ENCODE results near the gene FEV. TPM values are rescaled to one million over a fixed set of nuclear protein-coding genes. Genes with fewer than 3 reads are reported as not detected.

Gene FEV
- total RNA-seq, 1 donor from 2014 or later = not detected

DNA sequence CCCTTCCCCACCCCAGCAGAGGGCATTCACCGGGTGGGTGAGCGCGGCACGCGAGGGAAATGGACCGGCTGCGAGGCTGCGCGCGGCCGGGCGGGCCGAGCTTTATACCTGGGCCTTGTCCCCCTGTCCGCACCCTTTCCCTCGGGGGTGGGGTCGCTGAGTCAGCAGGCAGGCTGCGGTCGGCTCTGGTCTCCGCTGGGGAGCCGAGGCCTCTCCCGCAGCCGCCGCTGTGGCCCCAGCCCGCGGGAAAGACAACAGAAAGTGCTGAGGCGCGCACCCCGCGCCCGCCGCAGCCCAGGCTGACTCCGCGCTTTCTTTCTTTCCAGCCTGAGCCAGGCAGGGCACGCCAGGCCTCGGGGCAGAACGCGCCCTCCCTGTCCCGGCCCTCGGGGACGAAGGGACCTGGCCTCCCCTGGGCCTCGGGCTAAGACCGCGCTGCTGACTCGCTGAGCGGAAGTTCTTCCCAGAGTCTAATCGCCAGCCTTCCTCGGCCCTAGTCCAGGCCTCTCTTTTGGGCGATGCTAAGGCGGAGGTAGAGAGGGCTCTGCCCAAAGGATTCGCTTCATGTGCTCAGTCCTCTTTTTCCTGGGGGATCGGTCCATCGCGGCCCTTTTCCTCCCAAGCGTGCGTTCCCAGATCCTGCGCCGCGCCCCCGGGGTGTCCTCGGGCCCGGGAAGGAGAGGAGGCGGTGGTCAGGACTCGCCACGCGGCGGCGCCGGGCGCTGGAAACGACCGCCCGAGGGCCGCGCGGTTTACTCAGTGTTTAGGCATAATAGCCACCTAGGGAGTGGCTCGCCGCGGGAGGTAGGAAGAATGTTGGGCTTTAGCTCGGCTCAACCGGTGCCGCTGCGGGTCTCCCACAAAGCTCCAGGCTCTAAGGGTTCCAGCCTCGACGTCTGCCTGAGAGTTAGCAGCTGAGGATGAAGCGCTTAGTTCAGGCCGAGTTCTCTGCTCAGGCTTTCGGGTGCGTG is 8.6 kb upstream of the FEV start, which contains the start of gene CRYBA2:
Gene CRYBA2 (minus strand): TSS at position 78 of the 971 bp plus-strand sequence. CDS start 246 bp downstream, outside the sequence.
- DNase-seq = no peak

DNA sequence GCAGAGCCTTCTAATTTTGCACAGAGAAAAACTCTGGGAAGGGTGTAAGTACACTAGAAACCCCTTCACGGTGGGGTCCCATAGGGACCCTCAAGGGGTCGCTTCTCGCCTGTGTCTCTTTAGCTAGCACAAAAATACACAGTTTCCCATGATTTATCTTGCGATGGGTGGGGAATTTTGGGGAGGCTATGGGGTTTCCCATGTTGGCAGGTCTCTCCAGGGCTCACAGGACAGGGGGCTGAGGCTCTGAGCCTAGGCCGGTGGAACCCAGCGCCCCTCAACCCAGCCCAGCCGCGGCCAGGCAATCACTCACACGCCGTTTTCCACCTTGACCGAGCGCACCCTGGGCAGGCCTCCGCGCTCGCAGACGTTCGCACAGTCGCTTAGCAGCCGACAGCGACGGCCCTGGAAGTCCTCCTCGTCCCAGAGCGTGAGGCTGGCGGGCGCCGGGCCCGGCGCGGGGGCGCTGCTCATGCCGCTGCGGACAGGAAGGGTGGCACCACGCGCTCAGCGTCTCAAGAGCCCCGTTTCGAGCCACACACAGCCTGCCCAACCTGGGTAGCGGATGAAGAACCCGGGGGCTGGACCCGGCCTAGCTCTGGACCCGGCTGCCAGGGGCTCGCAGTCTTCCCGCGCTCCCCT is 7.8 kb upstream of the FEV start:
- DNase-seq = no peak

- DNase-seq = no peak
These were observed 7.2 kb upstream of the FEV start for GRCh38 chr2:218992196-218992595.

GRCh38 chr2:218991674-218992168 is 6.7 kb upstream of the FEV start:
- no peak for DNase-seq

GRCh38 chr2:218990612-218991011 is 5.6 kb upstream of the FEV start:
- no peak for DNase-seq

DNA sequence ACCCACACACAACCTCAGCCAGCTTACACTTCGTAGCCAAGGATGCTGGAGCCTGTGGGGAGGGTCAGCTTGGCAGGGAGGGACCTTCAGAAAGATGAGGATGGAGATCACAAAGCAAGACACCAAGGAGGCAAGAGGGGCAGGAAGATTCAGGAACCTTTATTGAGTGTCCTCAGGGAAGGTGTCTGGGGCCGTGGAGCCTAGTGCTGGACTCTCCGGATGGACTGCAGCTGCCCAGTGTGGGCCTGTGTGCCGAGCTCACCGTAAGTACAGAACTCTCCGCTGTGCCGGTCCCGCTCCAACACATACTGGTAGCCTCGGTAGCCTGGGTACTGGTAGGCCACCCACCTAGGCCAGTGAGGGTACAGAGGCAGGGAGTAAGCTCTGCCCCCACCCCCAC is 5.1 kb upstream of the FEV start:
- DNase-seq = no peak

DNA sequence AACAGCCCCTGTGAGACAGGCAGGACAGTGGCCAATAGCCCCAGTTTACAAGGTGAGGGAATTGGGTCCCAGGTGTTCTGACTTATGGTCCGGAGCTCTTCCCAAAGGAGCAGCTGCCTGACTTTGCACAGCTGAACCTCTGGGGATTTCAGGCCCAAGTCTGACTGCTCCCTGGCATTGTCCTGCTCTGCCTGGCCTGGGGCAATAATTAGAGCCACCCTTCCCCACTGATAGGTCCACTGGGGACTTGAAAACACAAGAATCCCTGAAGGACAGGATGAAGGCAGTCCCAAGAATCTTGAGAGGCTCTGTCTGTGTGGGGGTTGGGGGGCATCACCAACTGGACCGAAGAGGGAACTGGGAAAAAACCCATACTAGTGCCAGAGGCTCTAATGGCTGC is 3.7 kb upstream of the FEV start:
- DNase-seq = no peak

DNA sequence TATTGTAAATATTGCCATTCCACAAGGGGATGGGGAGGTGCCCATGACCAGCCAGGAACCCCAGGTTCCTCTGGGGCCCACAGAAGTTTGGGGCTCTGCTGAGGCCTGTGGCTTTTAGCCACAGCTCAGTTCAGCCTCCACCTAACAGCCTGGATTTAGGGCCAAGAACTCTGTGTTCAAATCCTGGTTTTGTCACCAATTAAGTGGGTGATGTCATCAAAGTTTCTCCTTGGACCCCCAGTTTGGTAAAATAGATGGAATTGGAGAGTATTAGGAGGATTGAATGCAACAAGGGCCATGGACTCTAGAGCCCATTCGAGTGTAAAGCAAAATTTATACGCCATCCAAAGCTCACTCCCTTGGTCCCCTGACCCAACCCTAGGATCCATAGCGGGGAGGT is 3.2 kb upstream of the FEV start:
- no peak for DNase-seq

DNA sequence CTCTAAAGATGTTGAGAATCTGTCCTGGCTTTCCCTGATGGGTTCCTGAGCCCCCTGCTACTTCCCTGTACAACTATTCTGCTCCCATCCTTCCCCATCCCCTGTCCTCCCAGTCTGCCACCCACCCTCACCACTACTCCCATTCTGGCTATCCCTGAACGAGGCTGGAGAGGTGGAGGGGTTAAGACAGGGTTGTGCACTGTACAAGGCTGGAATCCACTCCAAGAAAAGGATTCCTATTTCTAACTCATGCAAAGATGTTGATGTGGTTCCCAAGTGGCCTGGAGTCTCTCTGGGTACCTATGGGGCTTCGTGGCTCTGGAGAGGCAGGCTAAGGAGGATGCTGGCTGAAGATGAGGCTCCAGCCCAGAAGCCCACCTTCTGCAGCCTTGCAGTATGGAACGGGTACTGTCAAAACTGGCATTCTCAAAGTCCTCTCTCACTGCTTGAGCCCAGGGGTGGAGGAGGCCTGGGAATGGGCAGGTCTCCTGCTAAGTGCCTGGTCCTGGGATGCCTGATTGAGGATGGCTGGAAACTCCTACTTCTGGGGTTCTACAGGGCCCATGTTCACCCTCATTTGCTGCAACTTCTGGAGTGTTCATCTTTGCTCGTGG is 1.3 kb upstream of the FEV start:
- no peak for DNase-seq

GRCh38 chr2:218985325-218986091 is 524 bp upstream of the FEV start:
- no peak for DNase-seq

DNA sequence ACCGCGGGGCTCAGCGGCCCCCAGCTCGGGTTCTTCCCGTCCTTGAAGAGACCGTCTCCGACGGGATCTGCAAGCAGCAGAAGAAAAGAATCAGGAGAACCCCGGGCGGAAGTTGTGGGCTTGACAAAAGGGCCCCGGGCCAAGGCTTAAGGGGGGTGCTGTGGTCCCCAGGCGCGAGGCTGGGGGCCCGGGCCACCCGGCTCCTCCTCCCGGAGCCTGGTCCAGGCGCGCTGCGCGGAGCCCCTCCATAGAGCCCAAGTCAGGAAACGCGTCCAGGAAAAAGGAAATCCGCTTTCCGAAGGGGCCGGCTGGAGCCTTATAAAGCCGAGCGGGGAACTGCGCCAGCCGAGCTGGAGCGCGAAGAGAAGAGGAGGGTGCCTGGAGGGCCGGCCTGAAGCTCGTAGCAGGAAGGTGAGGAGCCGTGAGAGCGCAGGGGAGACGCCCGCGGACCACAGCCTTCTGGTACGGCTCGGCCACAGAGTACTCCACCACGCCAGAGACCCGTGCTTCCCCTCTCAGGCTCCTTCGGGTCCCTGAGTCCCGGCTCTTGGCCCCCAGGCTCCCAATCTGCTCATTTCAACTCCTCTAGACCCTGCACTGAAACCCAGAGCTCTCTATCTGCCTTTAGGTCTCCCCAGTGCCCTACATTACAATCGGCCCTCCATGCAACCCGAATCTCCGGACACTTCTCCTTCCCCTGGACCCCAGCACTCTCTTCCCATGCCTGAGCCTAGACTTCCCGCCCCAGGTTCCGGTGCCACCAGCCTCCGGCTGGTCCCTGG is 554 bp downstream of the FEV start:
- DNase-seq = no peak

- DNase-seq = no peak
These were observed 1.1 kb downstream of the FEV start for GRCh38 chr2:218983934-218984238.

DNA sequence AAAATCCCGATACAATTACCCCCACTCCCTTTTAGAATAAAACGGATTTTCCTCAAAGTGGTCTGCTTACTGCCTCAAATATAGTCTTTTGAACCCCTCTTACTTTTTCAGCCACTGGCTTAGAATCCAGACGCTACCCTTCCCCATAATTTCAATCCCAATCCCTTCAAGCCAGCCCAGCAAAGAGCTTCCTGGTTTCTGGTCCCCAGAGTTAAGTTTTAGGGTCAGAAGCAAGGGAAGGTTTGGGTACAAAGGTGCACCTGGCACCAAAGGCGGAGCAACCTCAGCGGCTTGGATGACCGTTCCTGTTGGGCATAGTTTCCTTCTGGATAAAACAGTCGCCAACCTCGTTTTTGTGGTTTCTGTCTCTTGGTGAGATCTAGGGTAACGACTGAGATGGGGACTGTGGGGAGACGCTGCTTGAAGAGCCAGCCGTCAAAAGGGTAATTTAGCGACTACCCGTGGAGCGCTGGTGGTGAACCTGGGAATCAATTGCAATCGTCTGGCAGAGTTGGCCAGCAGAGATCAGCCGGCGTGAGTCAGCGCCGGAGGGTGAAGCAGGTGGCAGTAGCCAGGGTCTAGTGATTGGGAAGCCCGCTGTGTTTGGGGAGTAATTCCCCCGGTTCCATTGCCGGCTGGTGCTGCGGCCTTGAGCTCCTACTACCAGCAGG is 1.6 kb downstream of the FEV start:
- DNase-seq = no peak

DNA sequence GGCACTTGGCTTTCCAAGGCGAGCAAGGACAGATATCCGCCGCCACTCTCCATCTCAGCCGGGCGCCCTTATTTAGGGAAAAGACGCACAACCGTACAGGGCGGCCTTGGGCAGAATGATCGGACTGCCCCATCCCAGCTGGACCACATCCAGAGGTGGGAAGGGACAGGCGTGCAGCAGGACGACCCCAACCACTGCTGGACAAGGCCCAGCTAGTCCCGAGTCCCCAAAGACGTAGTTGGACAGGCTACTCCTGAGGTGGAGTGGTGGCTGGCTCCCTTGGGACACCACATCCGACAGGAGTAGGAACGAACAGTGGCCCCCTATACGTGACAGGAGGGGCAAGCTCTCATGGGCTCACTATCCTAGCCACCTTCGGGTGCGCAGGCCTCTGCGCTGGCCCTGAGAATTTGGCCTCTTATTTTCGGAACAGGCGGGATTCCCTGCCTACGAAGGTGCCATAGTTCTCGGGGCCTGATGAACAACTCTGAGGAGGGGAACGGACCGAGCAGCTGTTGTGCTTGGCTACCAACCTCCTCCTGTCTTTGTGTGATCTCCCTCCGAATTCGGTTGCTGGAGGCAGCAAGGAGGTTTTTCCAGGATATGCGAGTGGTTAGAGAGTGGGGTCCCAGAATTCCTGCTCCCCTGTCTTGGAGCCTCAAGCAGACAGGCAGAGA is 2.3 kb downstream of the FEV start:
- no peak for DNase-seq

DNA sequence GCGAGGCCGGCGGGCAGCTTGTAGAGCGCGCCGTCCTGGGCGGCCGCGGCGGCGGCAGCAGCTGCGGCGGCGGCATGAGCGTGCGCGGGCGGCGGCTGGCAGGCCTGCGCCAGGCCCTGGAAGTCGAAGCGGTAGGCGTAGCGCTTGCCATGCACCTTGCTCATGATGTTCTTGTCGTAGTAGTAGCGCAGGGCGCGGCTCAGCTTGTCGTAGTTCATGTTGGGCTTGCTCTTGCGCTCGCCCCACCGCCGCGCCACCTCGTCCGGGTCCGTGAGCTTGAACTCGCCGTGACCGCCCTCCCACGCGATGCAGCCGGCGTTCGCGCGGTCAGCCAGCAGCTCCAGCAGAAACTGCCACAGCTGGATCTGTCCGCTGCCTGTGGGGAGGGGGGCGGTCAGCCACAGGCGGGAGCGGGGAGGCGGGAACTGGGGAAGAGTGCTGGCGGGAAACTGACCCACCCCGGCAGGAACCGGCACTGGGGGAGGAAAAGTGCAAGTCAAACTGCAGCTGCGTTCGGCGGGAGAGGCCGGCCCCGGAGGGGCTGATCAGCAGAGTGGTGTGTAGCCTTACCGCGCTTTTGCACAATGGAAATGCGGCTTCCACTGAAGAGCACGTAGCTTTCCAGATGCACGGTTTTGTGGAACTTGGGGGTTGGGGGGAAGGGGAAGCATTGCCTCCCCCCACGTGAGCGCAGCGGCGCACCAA is 3.0 kb downstream of the FEV start:
- DNase-seq = no peak

- DNase-seq = no peak
These were observed 3.5 kb downstream of the FEV start for GRCh38 chr2:218981390-218981880.

DNA sequence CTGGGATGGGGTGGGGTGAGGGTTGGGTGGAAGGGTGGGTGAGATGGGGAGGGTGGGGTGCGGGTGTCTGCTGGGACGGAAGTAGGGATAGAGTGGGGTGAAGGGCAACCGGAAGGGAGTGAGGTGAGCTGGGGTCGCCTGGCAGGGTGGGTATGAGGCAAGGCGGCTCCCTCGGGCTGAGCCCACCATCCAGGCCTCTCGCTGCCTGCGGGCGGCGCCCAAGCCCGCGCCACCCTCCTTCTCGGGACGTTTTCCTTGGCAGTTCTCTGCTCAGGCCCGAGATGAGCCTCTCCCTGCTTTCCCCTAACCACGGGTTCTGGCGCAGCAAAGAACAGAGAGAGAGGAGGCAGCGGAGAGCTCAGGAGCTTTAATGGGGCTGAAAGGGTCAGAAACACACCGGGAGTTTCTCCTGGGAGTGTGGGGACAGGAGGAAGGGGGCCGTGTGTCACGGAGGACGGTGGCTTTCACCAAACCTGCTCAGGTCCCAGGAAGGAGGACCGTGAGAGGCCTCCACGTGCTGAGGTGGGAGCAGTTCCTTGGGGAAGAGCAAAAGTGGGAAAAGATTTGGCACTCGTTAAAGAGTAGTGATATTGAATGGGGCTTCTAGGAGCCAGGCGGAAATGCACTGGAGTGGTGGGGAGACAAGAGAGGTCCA is 4.1 kb downstream of the FEV start:
- no peak for DNase-seq

DNA sequence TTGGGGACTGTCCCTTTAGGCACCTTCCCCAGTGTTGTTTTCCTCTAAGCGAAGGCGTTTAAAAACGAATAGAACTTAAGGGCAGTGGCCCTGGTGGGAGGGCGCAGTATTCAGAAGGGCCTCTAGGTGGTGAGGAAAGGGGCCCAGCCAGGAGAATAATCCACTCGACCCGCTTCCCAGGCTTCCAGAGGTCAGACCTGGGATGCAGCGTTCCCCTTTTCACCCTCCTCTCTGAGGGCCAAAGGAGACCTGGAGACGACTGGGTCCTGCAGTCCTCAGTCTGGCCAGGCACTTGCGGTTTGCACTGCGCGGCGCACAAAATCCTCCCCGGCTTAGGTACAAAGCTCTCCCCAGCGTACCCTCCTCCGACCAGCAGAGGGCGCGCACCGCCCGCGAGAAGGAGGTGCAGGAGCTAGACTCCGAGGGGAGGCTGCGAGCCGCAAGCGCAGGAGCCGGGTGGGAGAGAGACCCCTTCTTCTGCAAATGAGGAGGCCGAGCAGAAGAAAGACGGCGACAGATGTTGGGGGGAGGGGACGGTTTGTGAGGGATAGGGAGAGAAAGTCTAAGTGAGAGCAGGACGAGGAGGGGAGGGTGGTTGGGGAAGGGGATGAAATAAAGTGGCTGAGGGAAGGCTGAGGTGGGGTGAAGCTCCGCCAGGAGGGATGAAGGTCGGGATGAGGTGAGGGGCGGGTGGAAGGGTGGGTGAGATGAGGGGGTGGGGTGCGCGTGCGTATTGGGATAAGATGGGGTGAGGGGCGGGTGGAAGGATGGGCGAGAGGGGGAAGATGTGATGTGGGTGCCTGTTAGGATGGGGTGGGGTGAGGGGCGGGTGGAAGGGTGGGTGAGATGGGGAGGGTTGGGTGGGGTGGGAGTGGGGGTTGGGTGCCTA is 4.9 kb downstream of the FEV start:
- DNase-seq = peak; percentile 57
